ENCODE results near the gene PALLD.

Gene PALLD

DNA sequence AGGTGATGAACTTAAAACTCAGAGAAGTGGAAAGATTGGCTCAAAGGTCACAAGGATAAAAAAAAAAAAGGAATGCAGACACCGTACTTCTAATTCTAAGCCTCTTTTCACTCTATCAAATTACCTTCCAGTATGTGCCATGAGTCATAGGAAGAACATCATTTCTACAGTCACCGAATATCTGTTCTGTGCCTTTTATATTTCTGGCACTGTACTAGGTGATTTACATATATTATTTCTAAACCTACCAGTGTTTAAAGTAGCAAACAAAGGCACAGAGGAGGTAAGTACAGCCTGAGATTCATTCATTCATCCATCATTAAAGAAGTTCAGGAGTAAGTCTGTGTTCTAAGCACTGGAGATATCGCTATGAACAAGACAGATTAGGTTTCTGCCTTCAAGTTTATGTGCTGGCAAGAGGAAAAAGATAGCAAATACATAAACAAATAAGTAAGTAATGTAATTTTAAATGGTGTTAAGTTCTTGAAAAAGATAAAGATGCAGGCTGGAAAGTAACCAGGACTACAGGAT, 65.3 kb downstream of the PALLD start (continued):
- TF ChIP-seq ZFP41 (tag by site-specific recombination; IDR thresholded peaks at IDR 0.05; ENCODE audit: borderline replicate concordance): no peak
- TF ChIP-seq ZBTB7A (tag by site-specific recombination; IDR thresholded peaks at IDR 0.05; ENCODE audit: low read depth): no peak
- TF ChIP-seq ZNF335 (tag by site-specific recombination; conservative IDR thresholded peaks at IDR 0.05): peak; percentile 11; the same call in 1 of the 2 replicates
- TF ChIP-seq SP7 (tag by site-specific recombination; IDR thresholded peaks at IDR 0.05): peak; percentile 58
- TF ChIP-seq, protein P1, sequence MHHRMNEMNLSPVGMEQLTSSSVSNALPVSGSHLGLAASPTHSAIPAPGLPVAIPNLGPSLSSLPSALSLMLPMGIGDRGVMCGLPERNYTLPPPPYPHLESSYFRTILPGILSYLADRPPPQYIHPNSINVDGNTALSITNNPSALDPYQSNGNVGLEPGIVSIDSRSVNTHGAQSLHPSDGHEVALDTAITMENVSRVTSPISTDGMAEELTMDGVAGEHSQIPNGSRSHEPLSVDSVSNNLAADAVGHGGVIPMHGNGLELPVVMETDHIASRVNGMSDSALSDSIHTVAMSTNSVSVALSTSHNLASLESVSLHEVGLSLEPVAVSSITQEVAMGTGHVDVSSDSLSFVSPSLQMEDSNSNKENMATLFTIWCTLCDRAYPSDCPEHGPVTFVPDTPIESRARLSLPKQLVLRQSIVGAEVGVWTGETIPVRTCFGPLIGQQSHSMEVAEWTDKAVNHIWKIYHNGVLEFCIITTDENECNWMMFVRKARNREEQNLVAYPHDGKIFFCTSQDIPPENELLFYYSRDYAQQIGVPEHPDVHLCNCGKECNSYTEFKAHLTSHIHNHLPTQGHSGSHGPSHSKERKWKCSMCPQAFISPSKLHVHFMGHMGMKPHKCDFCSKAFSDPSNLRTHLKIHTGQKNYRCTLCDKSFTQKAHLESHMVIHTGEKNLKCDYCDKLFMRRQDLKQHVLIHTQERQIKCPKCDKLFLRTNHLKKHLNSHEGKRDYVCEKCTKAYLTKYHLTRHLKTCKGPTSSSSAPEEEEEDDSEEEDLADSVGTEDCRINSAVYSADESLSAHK (tag by site-specific recombination; IDR thresholded peaks at IDR 0.05): 0 out of 2 replicates have a peak, but pooled peaks have one; percentile 7
- TF ChIP-seq ZBTB17 (tag by site-specific recombination; IDR thresholded peaks at IDR 0.05): peak; percentile 54; the same call in 1 of the 2 replicates
- TF ChIP-seq ZNF449 (tag by site-specific recombination; IDR thresholded peaks at IDR 0.05): no peak
- TF ChIP-seq ZNF26 (tag by site-specific recombination; IDR thresholded peaks at IDR 0.05): no peak
- TF ChIP-seq ZNF23 (tag by site-specific recombination; IDR thresholded peaks at IDR 0.05; ENCODE audit: borderline replicate concordance): no peak
- TF ChIP-seq ZNF121 (tag by site-specific recombination; IDR thresholded peaks at IDR 0.05): no peak
- no peak for TF ChIP-seq ZSCAN18 (tag by site-specific recombination; IDR thresholded peaks at IDR 0.05)
- TF ChIP-seq PRDM1 (tag by site-specific recombination; IDR thresholded peaks at IDR 0.05): no peak
- TF ChIP-seq KLF8 (tag by site-specific recombination; IDR thresholded peaks at IDR 0.05): peak; percentile 65
- no peak for TF ChIP-seq ZNF132 (tag by site-specific recombination; IDR thresholded peaks at IDR 0.05; ENCODE audit: borderline replicate concordance)
- TF ChIP-seq, protein P2, sequence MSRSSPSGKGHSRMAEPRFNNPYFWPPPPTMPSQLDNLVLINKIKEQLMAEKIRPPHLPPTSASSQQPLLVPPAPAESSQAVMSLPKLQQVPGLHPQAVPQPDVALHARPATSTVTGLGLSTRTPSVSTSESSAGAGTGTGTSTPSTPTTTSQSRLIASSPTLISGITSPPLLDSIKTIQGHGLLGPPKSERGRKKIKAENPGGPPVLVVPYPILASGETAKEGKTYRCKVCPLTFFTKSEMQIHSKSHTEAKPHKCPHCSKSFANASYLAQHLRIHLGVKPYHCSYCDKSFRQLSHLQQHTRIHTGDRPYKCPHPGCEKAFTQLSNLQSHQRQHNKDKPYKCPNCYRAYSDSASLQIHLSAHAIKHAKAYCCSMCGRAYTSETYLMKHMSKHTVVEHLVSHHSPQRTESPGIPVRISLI (tag by site-specific recombination; IDR thresholded peaks at IDR 0.05): peak; percentile 77; the same call in 1 of the 2 replicates
- 0 out of 2 replicates have a peak, but pooled peaks have one; percentile 14 for TF ChIP-seq ZNF600 (tag by site-specific recombination; IDR thresholded peaks at IDR 0.05)
- no peak for TF ChIP-seq BCL11B (tag by site-specific recombination; IDR thresholded peaks at IDR 0.05; ENCODE audit: low read depth)
- TF ChIP-seq ZXDB (tag by site-specific recombination; IDR thresholded peaks at IDR 0.05): peak; percentile 50
- peak; percentile 66 for TF ChIP-seq ZNF366 (tag by site-specific recombination; conservative IDR thresholded peaks at IDR 0.05)
- no peak for TF ChIP-seq GLIS1 (tag by site-specific recombination; IDR thresholded peaks at IDR 0.05)
- TF ChIP-seq ZNF707 (tag by site-specific recombination; IDR thresholded peaks at IDR 0.05): no peak
- TF ChIP-seq OVOL3 (tag by site-specific recombination; IDR thresholded peaks at IDR 0.05): no peak
- TF ChIP-seq FEZF1 (tag by site-specific recombination; IDR thresholded peaks at IDR 0.05): peak; percentile 27
- no peak for TF ChIP-seq SALL2 (tag by site-specific recombination; IDR thresholded peaks at IDR 0.05; ENCODE audit: borderline replicate concordance)
- no peak for TF ChIP-seq REPIN1 (tag by site-specific recombination; IDR thresholded peaks at IDR 0.05; ENCODE audit: low read depth)
- TF ChIP-seq, protein P3, sequence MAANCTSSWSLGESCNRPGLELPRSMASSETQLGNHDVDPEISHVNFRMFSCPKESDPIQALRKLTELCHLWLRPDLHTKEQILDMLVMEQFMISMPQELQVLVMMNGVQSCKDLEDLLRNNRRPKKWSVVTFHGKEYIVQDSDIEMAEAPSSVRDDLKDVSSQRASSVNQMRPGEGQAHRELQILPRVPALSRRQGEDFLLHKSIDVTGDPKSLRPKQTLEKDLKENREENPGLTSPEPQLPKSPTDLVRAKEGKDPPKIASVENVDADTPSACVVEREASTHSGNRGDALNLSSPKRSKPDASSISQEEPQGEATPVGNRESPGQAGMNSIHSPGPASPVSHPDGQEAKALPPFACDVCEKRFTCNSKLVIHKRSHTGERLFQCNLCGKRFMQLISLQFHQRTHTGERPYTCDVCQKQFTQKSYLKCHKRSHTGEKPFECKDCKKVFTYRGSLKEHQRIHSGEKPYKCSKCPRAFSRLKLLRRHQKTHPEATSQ (tag by site-specific recombination; IDR thresholded peaks at IDR 0.05): no peak
- TF ChIP-seq ZNF610 (tag by site-specific recombination; IDR thresholded peaks at IDR 0.05; ENCODE audit: borderline replicate concordance): no peak
- no peak for TF ChIP-seq ATF2 (tag by site-specific recombination; IDR thresholded peaks at IDR 0.05; ENCODE audit: low read depth)
- no peak for TF ChIP-seq ZFP69B (tag by site-specific recombination; IDR thresholded peaks at IDR 0.05)
- no peak for TF ChIP-seq ZFHX2 (tag by site-specific recombination; conservative IDR thresholded peaks at IDR 0.05)

All from HEK293 (cell line).